BE2C (cell line): ENCODE measurements around the gene INTS11.

Source experiments
- DNase-seq: peaks from one replicate; pipeline ENCODE4 v3.0.0-alpha.2; 2020
- H3K27me3 ChIP-seq: fragments of 250-450 bp; sonication (Bioruptor Pico); 2 replicates; pipeline ENCODE4 v1.5.1; 2020; ENCODE audit warnings: mild to moderate bottlenecking
- H3K36me3 ChIP-seq: fragments of 250-450 bp; sonication (Bioruptor Pico); 2 replicates; pipeline ENCODE4 v1.5.1; 2020; ENCODE audit warnings: mild to moderate bottlenecking
- H3K4me1 ChIP-seq: fragments of 250-450 bp; sonication (Bioruptor Pico); 2 replicates; pipeline ENCODE4 v1.5.1; 2020
- H3K4me3 ChIP-seq: 2 replicates; pipeline ENCODE4 v1.5.1; 2011; ENCODE audit warnings: low read depth, low read length
- H3K9me3 ChIP-seq: fragments of 250-450 bp; sonication (Bioruptor Pico); 2 replicates; pipeline ENCODE4 v1.5.1; 2020
- CTCF ChIP-seq: IDR thresholded peaks from 2 replicates; pipeline ENCODE4 v1.5.1; 2012; ENCODE audit warnings: mild to moderate bottlenecking, low read depth, low read length

Gene INTS11

DNA sequence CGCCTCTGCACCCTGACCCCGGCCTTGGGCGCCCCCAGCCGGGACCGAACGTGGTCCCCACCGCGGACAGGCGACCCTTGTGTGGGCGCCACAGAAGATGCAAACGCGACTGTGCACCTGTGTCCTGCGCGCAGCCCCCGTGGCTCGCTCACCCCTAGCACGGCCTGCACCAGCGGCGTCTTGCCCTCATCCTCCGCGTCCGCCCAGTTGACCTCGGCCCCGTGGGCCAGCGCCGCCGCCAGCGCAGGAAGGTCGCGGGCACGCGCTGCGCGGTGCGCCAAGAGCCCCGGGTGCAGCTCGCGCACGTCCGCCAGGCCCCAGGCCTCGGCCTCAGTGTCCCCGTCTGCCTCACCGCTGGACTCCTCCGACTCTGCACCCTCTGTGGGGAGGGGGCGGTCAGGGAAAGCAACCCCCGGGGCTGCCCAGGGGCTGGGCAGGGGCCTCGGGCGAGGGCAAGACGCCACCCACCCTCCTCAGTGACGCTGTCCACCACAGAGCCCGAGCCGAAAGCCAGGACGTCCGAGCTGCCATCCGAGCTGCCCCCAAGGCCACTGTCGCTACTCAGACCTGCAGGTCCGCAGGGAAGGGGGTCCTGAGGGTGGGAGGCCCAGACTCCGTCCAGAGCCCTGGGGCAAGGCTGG is 30.1 kb downstream of the INTS11 start:
- H3K4me3 ChIP-seq: no peak overlapping the region
- peaks cover 50% of the 10 kb centered on the region for H3K36me3 ChIP-seq
- H3K4me1 ChIP-seq: peaks cover 26% of the 10 kb centered on the region
- DNase-seq: no peak
- H3K27me3 ChIP-seq: peaks cover 5% of the 10 kb centered on the region; the same call in 1 of the 2 replicates
- TF ChIP-seq CTCF: no peak
- no peaks in the 10 kb centered on the region for H3K9me3 ChIP-seq

DNA sequence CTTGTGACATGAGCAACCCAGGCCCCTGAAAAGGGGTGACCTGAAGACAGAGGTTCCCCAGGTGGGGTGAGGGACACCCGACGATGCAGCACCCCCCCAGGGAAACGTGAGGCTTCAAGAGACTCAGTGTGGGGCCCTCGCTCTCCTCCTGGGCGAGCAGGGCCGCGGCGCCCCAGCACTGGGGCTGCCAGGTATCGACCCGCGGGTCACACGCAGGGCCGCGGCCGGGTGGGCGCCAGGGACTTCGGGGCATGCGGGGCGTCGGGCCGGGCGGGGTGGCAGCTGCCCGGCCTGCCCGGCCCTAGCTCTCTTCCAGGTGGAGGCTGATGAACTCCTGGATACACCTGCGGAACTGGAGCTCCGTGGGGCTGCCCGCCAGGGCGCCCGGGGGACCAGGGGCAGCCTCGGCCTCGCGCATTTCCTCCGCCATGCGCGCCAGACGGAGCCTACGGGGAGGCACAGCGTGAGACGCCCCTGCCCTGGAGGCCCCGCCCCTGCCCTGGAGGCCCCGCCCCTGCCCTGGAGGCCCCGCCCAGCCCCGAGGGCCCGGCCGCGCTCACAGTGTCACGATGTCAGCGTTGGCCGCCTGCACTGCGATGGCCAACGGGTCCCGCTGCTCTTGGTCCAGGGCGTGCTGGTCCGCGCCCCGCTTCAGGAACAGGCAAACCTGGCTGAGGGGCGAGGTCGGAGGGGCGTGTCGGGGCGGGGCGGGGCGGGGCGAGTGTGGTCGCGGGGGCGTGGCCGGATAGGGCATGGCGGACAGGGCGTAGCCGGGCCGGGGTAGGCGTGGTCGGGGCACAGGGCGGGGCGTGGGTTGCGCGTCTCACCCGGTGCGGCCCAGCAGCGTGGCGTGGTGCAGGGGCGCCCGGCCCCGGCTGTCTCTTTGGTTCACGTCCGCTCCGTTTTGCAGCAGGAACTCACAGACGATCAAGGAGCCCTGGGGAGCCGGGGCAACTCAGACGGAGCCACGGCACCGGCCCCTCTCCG is 30.9 kb downstream of the INTS11 start:
- peak; percentile 57 for DNase-seq

DNA sequence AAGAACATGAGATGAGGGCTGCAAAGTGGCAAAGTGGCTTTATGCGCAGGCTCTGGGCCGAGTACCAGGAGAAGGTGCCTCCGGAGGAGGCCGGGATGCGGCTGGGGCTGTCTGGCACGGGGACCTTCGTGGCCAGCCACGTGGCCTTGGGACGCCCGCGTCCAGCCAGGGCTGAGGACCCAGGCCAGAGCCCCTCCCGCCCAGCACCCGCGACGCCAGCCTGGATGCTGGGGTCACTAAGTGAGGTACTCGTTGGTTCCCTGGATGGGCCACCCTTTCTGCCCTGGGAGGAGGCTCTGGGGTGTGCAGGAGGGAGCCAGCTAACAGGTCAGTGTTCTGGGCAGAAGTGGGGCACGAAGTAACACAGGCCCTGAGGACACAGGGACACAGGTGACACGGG is 31.6 kb downstream of the INTS11 start:
- Histone ChIP-seq H3K4me3 (no peak overlapping the region), H3K9me3 (no peaks in the 10 kb centered on the region), H3K4me1 (peaks cover 19% of the 10 kb centered on the region), H3K27me3 (peaks cover 5% of the 10 kb centered on the region), H3K36me3 (peaks cover 39% of the 10 kb centered on the region)
- DNase-seq: no peak
- no peak for TF ChIP-seq CTCF

More for the DNA sequence above, 30.9 kb downstream of the INTS11 start:
- Histone ChIP-seq H3K9me3 (no peaks in the 10 kb centered on the region), H3K36me3 (peaks cover 43% of the 10 kb centered on the region), H3K27me3 (peaks cover 5% of the 10 kb centered on the region; the same call in 1 of the 2 replicates), H3K4me3 (no peak overlapping the region), H3K4me1 (peaks cover 20% of the 10 kb centered on the region)
- TF ChIP-seq CTCF: no peak

- Histone ChIP-seq H3K27me3 (peaks cover 10% of the 10 kb centered on the region), H3K4me3 (no peak overlapping the region), H3K4me1 (peaks cover 19% of the 10 kb centered on the region), H3K36me3 (peaks cover 36% of the 10 kb centered on the region), H3K9me3 (no peaks in the 10 kb centered on the region)
- DNase-seq: peak; percentile 25
- no peak for TF ChIP-seq CTCF
Measured at GRCh38 chr1:1292442-1292779, 32.0 kb downstream of the INTS11 start.

GRCh38 chr1:1291548-1292441 is 32.7 kb downstream of the INTS11 start:
- peak; percentile 87 for DNase-seq
- Histone ChIP-seq H3K27me3 (peaks cover 14% of the 10 kb centered on the region), H3K4me1 (peaks cover 19% of the 10 kb centered on the region)

More at GRCh38 chr1:1291548-1292441, 32.7 kb downstream of the INTS11 start:
- Histone ChIP-seq H3K4me3 (no peak overlapping the region), H3K9me3 (no peaks in the 10 kb centered on the region), H3K36me3 (peaks cover 36% of the 10 kb centered on the region)
- peak; percentile 66 for TF ChIP-seq CTCF
